Activated CD4-positive, alpha-beta T cell treated with anti-CD3 and anti-CD28 coated beads, Interleukin-2, amount 50 U/mL, for 4 hours (primary cell): Measurements from ENCODE around the gene ZNF276.
"Not testable (repeated sequence)": the region's sequence is repeated elsewhere in the genome, so short reads cannot be mapped to it uniquely, and the experiment has no call there.

Source experiments
- DNase-seq, 2 experiments: peaks; one replicate each; pipeline ENCODE4 v3.0.0-alpha.2; 2020

Gene ZNF276, protein sequence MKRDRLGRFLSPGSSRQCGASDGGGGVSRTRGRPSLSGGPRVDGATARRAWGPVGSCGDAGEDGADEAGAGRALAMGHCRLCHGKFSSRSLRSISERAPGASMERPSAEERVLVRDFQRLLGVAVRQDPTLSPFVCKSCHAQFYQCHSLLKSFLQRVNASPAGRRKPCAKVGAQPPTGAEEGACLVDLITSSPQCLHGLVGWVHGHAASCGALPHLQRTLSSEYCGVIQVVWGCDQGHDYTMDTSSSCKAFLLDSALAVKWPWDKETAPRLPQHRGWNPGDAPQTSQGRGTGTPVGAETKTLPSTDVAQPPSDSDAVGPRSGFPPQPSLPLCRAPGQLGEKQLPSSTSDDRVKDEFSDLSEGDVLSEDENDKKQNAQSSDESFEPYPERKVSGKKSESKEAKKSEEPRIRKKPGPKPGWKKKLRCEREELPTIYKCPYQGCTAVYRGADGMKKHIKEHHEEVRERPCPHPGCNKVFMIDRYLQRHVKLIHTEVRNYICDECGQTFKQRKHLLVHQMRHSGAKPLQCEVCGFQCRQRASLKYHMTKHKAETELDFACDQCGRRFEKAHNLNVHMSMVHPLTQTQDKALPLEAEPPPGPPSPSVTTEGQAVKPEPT

DNA sequence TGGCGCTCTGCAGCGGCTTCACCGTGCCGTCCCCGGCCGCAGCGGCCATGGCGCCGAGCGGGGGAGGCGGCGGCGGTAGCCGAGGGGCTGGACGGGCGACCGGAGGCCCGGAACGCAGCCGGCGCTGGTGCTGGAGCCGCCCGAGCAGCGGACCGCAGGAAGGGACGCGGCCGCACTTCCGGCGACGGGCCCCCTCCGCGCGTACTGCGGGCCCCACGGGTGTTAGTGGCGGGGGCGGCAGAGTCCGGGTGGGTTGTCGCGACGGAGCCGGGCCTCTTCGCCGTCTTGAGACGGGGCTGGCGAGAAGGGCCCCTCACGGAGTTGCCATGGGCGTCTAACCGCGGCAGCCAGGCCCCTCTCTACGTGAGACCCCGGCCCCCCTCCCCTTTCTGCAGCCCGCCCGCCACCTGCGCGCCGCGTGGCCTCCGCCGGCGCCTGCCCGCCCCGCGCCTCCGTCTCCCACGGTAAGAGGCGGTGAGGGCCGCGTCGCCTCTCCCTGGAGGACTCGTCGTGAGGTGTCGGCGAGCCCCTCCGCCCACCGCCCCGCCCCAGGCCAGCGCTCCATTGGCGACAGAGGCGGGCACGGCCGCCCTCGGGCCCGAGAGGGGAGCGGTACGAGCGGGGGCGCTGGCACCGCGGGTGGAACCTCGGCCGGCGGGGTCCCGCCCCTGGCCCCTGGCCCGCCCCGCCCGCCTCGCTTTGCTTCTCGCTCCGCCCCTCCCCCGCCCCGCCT, at the start of gene ZNF276, which contains the start of gene VPS9D1:
Gene ZNF276, plus strand, starts transcription at position 725 of the 733 bp plus-strand sequence. CDS start 104 bp downstream, outside the sequence.
Gene VPS9D1, minus strand, starts transcription at position 86 of the 733 bp plus-strand sequence. Its CDS starts 37 bp downstream, at position 49.
- peak; percentile 83 to 85 for DNase-seq

DNA sequence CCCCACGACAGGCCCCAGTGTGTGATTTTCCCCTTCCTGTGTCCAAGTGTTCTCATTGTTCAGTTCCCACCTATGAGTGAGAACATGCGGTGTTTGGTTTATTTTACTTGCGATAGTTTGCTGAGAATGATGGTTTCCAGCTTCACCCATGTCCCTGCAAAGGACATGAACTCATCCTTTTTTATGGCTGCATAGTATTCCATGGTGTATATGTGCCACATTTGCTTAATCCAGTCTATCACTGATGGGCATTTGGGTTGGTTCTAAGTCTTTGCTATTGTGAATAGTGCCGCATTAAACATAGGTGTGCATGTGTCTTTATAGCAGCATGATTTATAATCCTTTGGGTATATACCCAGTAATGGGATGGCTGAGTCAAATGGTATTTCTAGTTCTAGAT, 49.8 kb upstream of the ZNF276 start:
- DNase-seq = not testable (repeated sequence)

DNA sequence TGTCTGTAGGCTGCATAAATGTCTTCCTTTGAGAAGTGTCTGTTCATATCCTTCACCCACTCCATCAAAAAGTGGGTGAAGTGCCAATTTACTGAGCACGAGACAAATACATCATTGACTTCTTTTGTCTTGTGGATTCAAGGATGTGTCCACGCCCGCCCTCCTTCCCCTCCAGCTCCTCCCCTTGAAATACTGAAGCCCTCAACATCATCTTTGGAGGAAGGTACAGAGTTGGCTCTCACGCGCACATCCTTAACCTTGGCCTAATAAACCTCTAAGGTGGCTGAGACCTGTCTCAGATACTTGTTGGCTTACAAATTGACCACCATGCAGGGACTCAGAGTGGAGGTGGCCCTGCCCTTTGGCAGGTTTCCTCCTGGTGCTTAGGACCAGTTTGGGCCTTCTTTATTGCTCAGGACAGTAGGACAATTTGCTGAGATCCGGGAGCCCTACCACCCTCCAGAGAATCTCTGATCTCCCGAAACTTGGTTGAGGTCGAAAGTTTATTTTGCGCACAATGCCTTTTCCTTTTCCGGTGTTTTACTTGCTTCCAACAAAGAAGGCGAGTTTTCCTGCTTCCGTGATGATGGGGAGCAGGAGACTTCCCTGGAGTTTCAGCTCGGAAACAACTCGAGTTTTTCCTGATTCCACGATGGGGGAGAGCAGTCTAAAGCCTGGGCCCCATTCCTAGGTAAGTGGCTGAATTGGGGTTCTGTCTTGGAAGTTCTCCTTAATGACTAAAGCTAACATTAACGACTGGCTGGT, 49.0 kb upstream of the ZNF276 start:
- DNase-seq = no peak

DNA sequence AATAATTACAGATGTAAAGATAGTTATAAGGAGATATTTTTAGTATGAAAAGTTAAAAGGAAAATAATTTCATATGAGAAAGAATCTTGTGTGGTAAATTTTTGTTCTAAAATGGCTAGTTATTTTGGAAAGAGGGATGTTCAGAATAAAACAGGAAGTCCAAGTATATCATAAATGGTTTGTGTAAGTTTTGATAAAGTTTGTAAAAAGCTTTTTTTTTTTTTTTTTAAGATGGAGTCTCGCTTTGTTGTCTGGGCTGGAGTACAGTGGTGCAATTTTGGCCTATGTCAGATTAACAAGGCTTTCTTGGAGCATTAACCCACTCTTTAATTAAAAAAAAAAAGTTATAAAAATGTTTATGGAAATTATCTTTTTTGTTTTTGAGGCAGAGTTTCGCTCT, 43.1 kb upstream of the ZNF276 start:
- DNase-seq = no peak

GRCh38 chr16:89685916-89686315, 35.4 kb upstream of the ZNF276 start:
- no peak for DNase-seq

GRCh38 chr16:89686520-89687091, 34.7 kb upstream of the ZNF276 start, which contains the start of gene CDK10:
TSS of gene CDK10 (plus strand) at chr16:89686689. CDS start at chr16:89686711, 22 bp downstream.
- DNase-seq = peak; percentile 78 to 80

GRCh38 chr16:89687092-89687940, 34.0 kb upstream of the ZNF276 start:
- DNase-seq = no peak

DNA sequence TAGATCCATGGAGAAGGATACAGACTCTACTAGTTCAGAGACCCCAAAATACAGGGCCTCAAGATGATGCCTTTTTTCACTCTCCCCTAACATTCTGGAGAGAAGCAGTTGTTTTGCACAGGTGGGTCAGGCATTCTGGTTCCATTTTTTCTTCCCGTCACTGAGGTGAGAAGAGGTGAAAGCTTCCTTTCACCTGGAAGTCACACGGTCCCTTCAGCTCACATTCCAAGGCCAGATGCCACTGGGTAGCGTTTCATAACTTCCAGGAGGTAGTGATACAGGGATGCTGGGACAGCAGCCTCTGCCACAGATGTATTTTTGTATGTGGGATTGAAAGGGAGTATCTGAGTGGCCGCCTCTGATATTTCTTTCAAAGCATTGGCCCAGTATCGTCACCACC, 32.9 kb upstream of the ZNF276 start:
- no peak for DNase-seq

- DNase-seq = no peak
These were observed 32.2 kb upstream of the ZNF276 start for GRCh38 chr16:89689142-89689541.

DNA sequence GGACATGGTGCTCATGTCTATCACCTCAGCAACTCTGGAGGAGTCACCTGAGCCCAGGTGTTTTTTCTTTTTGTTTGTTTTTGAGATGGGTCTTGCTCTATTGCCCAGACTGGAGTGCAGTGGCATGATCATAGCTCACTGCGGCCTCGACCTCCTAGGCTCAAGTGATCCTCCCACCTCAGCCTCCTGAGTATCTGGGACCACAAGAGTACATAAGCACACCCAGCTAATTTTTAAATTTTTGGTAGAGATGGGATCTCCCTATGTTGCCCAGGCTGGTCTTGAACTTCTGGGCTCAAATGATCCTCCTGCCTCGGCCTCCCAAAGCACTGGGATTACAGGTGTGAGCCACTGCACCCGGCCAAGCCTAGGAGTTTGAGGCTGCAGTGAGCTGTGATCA, 31.7 kb upstream of the ZNF276 start:
- DNase-seq = not testable (repeated sequence)

- DNase-seq = no peak
These were observed 30.9 kb upstream of the ZNF276 start for GRCh38 chr16:89690392-89690901.

DNA sequence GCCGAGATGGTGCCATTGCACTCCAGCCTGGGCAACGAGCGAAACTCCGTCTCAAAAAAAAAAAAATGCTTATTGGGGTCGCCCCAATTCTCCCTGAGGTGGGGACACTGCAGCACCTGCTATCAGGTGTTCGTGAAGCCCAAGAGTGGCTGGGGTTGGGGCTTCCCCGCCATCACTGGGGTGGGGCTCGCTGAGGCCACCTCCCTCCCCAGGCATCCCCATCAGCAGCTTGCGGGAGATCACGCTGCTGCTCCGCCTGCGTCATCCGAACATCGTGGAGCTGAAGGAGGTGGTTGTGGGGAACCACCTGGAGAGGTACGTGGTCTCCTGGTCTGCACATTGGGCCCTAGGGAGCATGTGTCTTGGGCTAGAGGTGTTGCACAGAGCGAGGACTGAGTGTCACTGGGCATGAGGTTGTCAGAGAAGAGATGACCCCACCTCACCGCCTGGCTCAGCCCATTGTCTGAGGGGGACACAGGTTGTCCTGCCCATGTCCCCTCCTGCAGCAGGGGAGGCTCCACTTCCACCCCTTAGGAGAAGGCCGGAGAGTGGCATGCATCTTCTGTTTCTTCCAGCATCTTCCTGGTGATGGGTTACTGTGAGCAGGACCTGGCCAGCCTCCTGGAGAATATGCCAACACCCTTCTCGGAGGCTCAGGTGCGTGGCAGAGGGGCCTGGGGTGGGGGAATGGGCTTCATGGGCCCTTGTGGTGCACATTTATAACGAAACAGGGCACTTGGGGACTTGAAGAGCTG, 29.9 kb upstream of the ZNF276 start:
- no peak for DNase-seq

GRCh38 chr16:89691986-89692569, 29.3 kb upstream of the ZNF276 start:
- DNase-seq = no peak

DNA sequence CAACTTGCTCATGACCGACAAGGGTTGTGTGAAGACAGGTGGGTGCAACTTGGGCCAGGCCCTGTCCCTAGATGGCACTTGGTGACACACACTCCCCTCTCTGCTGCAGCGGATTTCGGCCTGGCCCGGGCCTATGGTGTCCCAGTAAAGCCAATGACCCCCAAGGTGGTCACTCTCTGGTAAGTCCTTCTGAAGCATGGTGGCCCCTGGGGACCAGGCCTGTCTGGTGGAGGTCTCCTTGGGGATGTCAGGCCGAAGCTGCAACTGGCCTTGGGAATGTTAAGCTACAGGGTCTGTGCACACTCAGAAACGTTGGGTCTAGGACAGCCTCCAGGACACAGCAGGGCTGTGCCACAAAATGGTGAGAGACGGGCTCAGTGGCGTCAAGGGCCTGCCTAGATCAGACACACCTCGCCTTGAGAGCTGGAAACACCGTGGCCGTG, 28.0 kb upstream of the ZNF276 start:
- no peak for DNase-seq

GRCh38 chr16:89693931-89694783, 27.2 kb upstream of the ZNF276 start:
- DNase-seq = no peak

DNA sequence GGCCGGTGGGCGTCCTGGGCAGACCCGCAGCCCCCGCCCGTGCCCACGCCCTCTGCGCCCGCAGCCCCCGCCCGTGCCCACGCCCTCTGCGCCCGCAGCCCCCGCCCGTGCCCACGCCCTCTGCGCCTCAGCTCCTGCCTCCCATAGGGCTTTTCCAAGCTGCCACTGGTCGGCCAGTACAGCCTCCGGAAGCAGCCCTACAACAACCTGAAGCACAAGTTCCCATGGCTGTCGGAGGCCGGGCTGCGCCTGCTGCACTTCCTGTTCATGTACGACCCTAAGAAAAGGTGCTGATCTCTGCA, 26.6 kb upstream of the ZNF276 start:
- DNase-seq = not testable (repeated sequence)

GRCh38 chr16:89695086-89695874, 26.1 kb upstream of the ZNF276 start:
- DNase-seq = no peak
